Subcutaneous adipose tissue (tissue), 1 donor: ENCODE results near the gene SMIM45.

Experiments
- TF ChIP-seq, protein P1 (sequence below): fragments of 450-650 bp; IDR thresholded peaks from one replicate; pipeline ENCODE4 v1.5.1; 2016; ENCODE audit warnings: low read depth, mild to moderate bottlenecking, control low read depth, antibody characterized with exemption, moderate library complexity

Gene SMIM45

DNA sequence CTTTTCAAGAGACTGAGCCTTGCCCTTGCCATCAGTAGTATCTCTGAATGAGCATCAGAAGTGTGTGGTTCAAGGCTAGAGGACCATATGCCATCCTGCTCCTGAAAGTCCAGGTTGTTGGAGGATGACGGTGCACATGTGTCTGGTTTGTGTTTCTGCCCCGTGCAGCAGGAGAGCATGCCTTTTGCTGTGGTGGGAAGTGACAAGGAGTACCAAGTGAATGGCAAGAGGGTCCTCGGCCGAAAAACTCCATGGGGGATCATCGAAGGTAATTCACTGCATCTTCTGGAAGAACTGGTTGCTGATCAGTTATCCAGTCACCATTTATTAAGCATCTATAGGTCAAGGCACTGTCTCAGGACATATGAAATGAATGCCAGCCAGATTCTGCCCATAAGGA, 40.5 kb downstream of the SMIM45 start:
- TF ChIP-seq, protein P1, sequence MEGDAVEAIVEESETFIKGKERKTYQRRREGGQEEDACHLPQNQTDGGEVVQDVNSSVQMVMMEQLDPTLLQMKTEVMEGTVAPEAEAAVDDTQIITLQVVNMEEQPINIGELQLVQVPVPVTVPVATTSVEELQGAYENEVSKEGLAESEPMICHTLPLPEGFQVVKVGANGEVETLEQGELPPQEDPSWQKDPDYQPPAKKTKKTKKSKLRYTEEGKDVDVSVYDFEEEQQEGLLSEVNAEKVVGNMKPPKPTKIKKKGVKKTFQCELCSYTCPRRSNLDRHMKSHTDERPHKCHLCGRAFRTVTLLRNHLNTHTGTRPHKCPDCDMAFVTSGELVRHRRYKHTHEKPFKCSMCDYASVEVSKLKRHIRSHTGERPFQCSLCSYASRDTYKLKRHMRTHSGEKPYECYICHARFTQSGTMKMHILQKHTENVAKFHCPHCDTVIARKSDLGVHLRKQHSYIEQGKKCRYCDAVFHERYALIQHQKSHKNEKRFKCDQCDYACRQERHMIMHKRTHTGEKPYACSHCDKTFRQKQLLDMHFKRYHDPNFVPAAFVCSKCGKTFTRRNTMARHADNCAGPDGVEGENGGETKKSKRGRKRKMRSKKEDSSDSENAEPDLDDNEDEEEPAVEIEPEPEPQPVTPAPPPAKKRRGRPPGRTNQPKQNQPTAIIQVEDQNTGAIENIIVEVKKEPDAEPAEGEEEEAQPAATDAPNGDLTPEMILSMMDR: no peak

DNA sequence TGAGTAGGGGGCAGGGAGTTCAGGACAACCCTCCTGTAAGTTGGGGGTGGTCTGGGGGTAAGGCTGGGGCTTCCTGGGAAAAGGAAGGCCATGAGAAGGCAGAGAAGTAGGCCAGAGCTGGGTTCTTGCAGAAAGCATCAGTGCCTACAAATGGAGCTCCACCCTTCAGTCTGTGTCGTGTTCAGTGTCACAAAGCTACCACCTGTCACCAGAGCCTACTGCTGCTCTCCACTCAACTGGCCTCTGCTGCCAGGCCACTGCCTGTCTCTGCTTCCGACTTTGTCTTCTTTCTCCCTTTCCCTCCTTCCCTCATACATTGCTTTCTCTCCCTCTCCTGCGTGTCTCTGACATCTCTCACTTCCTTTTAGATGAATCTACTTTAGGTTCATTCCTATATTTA, 43.3 kb downstream of the SMIM45 start:
- TF ChIP-seq, protein P1: no peak

DNA sequence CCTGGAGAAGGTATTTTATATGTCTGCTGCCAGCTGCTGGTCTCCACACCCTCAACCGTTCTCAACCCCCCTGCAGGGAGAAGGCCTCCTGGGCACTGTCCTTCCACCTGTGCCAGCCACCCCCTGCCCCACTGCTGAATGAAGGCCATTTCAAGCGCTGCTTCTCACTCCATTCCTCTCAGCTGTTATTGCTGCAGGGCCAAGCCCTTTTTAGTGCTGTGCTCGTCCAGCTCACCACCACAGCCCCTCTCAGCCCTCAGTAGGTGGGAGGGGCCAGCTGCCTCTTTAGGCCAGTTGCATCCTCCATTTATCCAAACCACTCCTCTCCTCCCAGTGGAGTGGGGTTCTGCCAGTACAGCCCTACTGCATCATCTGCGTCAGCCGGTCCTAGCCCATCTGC, 44.9 kb downstream of the SMIM45 start:
- TF ChIP-seq, protein P1: no peak

DNA sequence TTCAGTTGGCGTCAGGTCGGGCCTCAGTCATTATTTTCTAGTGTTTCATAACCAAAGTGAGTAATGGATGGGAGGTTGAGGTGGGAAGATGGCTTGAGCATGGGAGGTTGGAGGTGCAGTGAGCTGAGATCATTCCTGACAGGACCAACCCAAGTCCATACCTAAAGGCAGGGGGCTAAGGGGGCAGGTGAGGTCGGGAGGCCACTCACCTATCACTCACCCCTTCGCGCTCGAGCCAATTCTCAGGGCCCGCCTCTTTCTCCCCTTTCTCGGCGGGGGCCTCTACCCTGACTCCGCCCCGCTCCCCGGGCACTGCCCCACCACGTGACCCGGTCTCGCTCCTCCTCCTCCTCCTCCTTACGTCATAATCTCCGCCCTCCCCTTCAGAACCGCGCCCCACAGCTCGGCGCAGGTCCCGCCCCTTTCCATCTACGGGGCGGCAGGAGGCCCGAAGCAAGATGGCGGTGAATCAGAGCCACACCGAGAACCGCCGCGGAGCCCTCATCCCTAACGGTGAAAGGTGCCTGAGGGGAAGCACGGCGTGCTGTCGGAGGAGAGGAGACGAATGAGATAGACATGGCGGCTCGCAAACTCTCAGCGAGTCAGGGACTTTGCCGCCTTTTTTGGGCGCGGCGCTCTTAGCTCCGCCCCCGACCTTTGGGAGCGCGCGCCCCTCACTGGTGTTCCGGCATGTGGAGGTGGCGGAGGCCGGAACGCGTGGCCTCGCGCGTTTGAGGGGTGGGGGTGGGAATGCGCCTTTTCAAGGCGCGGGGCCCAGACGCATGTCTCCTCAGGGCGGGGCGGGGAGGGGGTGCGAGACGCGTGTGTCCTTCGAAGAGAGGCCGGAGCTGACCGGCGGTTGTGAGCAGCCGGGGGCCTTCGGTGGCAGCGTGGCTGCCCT, 46.7 kb downstream of the SMIM45 start, which contains the start of gene WBP2NL:
WBP2NL (plus strand) TSS at position 428 of the 901 bp plus-strand sequence; CDS start at position 459, 31 bp downstream.
- TF ChIP-seq, protein P1: no peak

DNA sequence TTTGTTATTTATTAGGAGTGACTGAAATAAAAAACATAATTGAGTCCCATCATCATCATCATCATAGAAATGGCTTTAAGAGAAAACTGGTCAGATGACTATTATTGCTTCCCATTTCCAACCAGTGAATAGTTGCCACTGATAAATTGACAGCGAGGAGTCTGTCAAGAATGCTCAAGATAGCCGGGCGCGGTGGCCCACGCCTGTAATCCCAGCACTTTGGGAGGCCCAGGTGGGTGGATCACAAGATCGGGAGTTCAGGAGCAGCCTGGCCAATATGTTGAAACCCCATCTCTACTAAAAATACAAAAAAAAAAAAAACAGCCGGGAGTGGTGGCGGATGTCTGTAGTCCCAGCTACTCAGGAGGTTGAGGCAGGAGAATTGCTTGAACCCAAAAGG, 48.5 kb downstream of the SMIM45 start:
- TF ChIP-seq, protein P1: no peak

DNA sequence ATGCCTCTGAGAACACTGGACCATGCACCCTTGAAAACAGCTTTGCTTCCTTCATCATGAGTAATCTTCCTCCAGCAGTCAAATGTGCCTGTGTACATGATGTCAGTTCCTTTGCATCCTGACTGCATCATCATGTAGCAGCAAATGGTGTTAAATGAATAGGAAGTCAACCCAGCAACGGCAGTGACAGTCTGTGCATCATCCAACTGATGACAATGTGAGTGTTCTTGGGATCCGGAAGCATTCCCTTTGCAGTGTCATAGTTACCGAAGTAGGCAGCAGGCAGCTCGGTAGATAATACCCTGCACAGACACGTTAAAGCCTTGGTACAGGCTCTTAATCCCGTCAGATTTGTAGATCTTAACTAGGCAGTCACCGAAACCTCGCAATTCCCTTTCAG, 49.2 kb downstream of the SMIM45 start:
- TF ChIP-seq, protein P1: no peak

DNA sequence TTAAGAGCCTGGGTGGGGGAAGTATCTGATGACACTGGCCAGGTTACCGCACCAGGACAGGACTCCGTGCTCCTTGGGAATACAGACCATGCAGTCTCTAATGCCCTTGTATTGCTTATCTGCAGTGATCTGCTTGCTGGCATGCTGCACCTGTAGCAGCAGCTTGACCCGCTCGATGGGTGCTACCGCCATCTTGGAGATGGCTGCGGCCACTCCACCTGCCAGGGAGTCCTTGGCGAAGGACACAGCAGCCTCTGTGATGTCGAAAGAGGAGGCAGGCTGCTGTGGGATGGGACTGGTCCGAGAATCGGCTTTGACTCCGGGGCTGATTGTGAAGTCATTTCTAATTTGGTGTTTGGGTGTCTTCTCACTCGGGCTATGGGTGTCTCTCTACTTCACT, 49.8 kb downstream of the SMIM45 start:
- TF ChIP-seq, protein P1: no peak
